ENCODE data around the gene BBOX1.

Gene BBOX1

GRCh38 chr11:27075192-27075591, 34.6 kb downstream of the BBOX1 start:
- no peak overlapping the region for H3K9ac ChIP-seq (ENCODE audit: low read length)
- H3F3A ChIP-seq (ENCODE audit: insufficient read depth): no peaks in the 10 kb centered on the region
- H2AFZ ChIP-seq (ENCODE audit: low read depth, low read length, severe bottlenecking): no peak overlapping the region
- no peak overlapping the region for H3K27ac ChIP-seq (ENCODE audit: low read depth, low read length)
- H3K79me2 ChIP-seq (ENCODE audit: insufficient read depth, low read length): no peaks in the 10 kb centered on the region
- no peaks in the 10 kb centered on the region for H3K9me3 ChIP-seq (ENCODE audit: insufficient read depth, low read length)
- no peak overlapping the region for H3K4me3 ChIP-seq (ENCODE audit: insufficient read depth, low read length, poor library complexity, severe bottlenecking)
- no peaks in the 10 kb centered on the region for H3K9me2 ChIP-seq (replicated peaks; ENCODE audit: insufficient read depth, low read length)
- no peaks in the 10 kb centered on the region for H4K20me1 ChIP-seq (ENCODE audit: low read depth, low read length)
- no peaks in the 10 kb centered on the region for H3K27me3 ChIP-seq (ENCODE audit: low read length)
- TF ChIP-seq EZH2phosphoT487 (conservative IDR thresholded peaks at IDR 0.05; ENCODE audit: low read length) (no peak), CTCF (IDR thresholded peaks at IDR 0.05; ENCODE audit: insufficient read depth, low read length, poor library complexity, severe bottlenecking) (no peak)
- no peaks in the 10 kb centered on the region for H3K36me3 ChIP-seq (ENCODE audit: low read length)
- H3K4me2 ChIP-seq (ENCODE audit: low read depth, low read length, poor library complexity, severe bottlenecking): no peak overlapping the region

- Histone ChIP-seq H2AFZ (ENCODE audit: low read depth, low read length, severe bottlenecking) (no peak overlapping the region), H3K9me3 (ENCODE audit: insufficient read depth, low read length) (no peaks in the 10 kb centered on the region), H3K27me3 (ENCODE audit: low read length) (no peaks in the 10 kb centered on the region), H3F3A (ENCODE audit: insufficient read depth) (no peaks in the 10 kb centered on the region), H3K4me3 (ENCODE audit: insufficient read depth, low read length, poor library complexity, severe bottlenecking) (no peak overlapping the region), H3K36me3 (ENCODE audit: low read length) (no peaks in the 10 kb centered on the region), H4K20me1 (ENCODE audit: low read depth, low read length) (no peaks in the 10 kb centered on the region), H3K9me2 (replicated peaks; ENCODE audit: insufficient read depth, low read length) (no peaks in the 10 kb centered on the region), H3K27ac (ENCODE audit: low read depth, low read length) (no peak overlapping the region), H3K79me2 (ENCODE audit: insufficient read depth, low read length) (no peaks in the 10 kb centered on the region), H3K9ac (ENCODE audit: low read length) (no peak overlapping the region), H3K4me2 (ENCODE audit: low read depth, low read length, poor library complexity, severe bottlenecking) (no peak overlapping the region)
- TF ChIP-seq CTCF (IDR thresholded peaks at IDR 0.05; ENCODE audit: insufficient read depth, low read length, poor library complexity, severe bottlenecking) (no peak), EZH2phosphoT487 (conservative IDR thresholded peaks at IDR 0.05; ENCODE audit: low read length) (no peak)
These were observed 35.0 kb downstream of the BBOX1 start for GRCh38 chr11:27075655-27076054.

- Histone ChIP-seq H3F3A (ENCODE audit: insufficient read depth) (no peaks in the 10 kb centered on the region), H3K27me3 (ENCODE audit: low read length) (no peaks in the 10 kb centered on the region), H3K4me3 (ENCODE audit: insufficient read depth, low read length, poor library complexity, severe bottlenecking) (no peak overlapping the region), H4K20me1 (ENCODE audit: low read depth, low read length) (no peaks in the 10 kb centered on the region), H3K36me3 (ENCODE audit: low read length) (no peaks in the 10 kb centered on the region), H2AFZ (ENCODE audit: low read depth, low read length, severe bottlenecking) (no peak overlapping the region), H3K9ac (ENCODE audit: low read length) (no peak overlapping the region), H3K27ac (ENCODE audit: low read depth, low read length) (no peak overlapping the region), H3K9me2 (replicated peaks; ENCODE audit: insufficient read depth, low read length) (no peaks in the 10 kb centered on the region), H3K4me2 (ENCODE audit: low read depth, low read length, poor library complexity, severe bottlenecking) (no peak overlapping the region), H3K79me2 (ENCODE audit: insufficient read depth, low read length) (no peaks in the 10 kb centered on the region), H3K9me3 (ENCODE audit: insufficient read depth, low read length) (no peaks in the 10 kb centered on the region)
- TF ChIP-seq CTCF (IDR thresholded peaks at IDR 0.05; ENCODE audit: insufficient read depth, low read length, poor library complexity, severe bottlenecking) (no peak), EZH2phosphoT487 (conservative IDR thresholded peaks at IDR 0.05; ENCODE audit: low read length) (no peak)
These were observed 35.5 kb downstream of the BBOX1 start for GRCh38 chr11:27076121-27076589.

Data from SU-DHL-6 (cell line).